HEK293 (cell line): Measurements from ENCODE around the gene HPS4.

Source experiments
- FEZF1 ChIP-seq: fragments of 450-650 bp; formaldehyde crosslinking; IDR thresholded peaks from 2 replicates; pipeline ENCODE4 v1.5.1; 2016; ENCODE audit warnings: missing biosample characterization, missing genetic modification characterization
- GFI1B ChIP-seq: fragments of 450-650 bp; formaldehyde crosslinking; IDR thresholded peaks from 2 replicates; pipeline ENCODE4 v1.5.1; 2016; ENCODE audit warnings: missing biosample characterization, missing genetic modification characterization
- HOXA7 ChIP-seq: sonication (generic); formaldehyde crosslinking; IDR thresholded peaks from 2 replicates; pipeline ENCODE4 v1.8.1; 2022; ENCODE audit warnings: missing genetic modification reagents, borderline replicate concordance
- KLF10 ChIP-seq: fragments of 450-650 bp; IDR thresholded peaks from 2 replicates; pipeline ENCODE4 v1.5.1; 2018; ENCODE audit warnings: missing biosample characterization, mild to moderate bottlenecking, missing genetic modification characterization
- MZF1 ChIP-seq: fragments of 450-650 bp; formaldehyde crosslinking; IDR thresholded peaks from 2 replicates; pipeline ENCODE4 v1.5.1; 2017; ENCODE audit warnings: missing biosample characterization, missing genetic modification characterization, borderline replicate concordance
- TCF7L2 ChIP-seq: IDR thresholded peaks from 2 replicates; pipeline ENCODE4 v1.6.1; 2011; ENCODE audit warnings: low read depth, mild to moderate bottlenecking, inconsistent platforms, low read length, moderate library complexity, borderline replicate concordance
- ZBTB8A ChIP-seq: fragments of 450-650 bp; formaldehyde crosslinking; IDR thresholded peaks from 2 replicates; pipeline ENCODE4 v1.5.1; 2016; ENCODE audit warnings: missing biosample characterization, missing genetic modification characterization
- ZNF114 ChIP-seq: fragments of 450-650 bp; formaldehyde crosslinking; IDR thresholded peaks from 2 replicates; pipeline ENCODE4 v1.5.0; 2017; ENCODE audit warnings: missing biosample characterization, missing genetic modification characterization
- ZNF37A ChIP-seq: fragments of 450-650 bp; IDR thresholded peaks from 2 replicates; pipeline ENCODE4 v1.5.1; 2018; ENCODE audit warnings: missing biosample characterization, missing genetic modification characterization
- ZNF549 ChIP-seq: fragments of 450-650 bp; IDR thresholded peaks from 2 replicates; pipeline ENCODE4 v1.5.1; 2018; ENCODE audit warnings: missing biosample characterization, missing genetic modification characterization, mild to moderate bottlenecking, inconsistent platforms, moderate library complexity
- TF ChIP-seq, protein P1 (sequence below): fragments of 450-650 bp; formaldehyde crosslinking; IDR thresholded peaks from 2 replicates; pipeline ENCODE4 v1.5.1; 2016; ENCODE audit warnings: missing biosample characterization, missing genetic modification characterization
- TF ChIP-seq, protein P2 (sequence below): fragments of 450-650 bp; formaldehyde crosslinking; IDR thresholded peaks from 2 replicates; pipeline ENCODE4 v1.5.1; 2016; ENCODE audit warnings: missing biosample characterization, missing genetic modification characterization
- TF ChIP-seq, protein P3 (sequence below): fragments of 450-650 bp; formaldehyde crosslinking; conservative IDR thresholded peaks from 2 replicates; pipeline ENCODE4 v1.5.1; 2016; ENCODE audit warnings: low read depth, missing biosample characterization, missing genetic modification characterization

DNA sequence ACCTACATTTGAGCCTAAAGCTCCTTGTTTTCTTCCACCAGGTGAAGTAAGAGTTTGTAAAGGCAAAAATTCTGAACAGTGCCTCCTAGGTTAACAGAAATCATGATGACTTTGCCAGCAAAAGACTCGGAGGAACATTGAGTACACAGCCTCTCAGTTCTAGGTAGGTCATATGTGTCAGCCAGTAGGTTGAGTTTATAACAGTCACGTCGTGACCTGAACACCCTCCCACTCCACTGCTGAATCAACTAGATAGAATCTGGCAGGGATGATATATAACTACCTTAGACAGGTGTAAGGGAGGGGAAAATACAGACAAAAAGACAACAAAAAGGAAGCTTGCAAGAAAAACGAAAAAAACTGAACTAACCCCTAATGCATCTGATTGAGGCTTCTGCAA is 67.3 kb downstream of the HPS4 start:
- TF ChIP-seq, protein P1, sequence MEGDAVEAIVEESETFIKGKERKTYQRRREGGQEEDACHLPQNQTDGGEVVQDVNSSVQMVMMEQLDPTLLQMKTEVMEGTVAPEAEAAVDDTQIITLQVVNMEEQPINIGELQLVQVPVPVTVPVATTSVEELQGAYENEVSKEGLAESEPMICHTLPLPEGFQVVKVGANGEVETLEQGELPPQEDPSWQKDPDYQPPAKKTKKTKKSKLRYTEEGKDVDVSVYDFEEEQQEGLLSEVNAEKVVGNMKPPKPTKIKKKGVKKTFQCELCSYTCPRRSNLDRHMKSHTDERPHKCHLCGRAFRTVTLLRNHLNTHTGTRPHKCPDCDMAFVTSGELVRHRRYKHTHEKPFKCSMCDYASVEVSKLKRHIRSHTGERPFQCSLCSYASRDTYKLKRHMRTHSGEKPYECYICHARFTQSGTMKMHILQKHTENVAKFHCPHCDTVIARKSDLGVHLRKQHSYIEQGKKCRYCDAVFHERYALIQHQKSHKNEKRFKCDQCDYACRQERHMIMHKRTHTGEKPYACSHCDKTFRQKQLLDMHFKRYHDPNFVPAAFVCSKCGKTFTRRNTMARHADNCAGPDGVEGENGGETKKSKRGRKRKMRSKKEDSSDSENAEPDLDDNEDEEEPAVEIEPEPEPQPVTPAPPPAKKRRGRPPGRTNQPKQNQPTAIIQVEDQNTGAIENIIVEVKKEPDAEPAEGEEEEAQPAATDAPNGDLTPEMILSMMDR (tag by site-specific recombination), result no peak
- TF ChIP-seq TCF7L2, result no peak
- TF ChIP-seq ZBTB8A (tag by site-specific recombination), result no peak
- no peak for TF ChIP-seq GFI1B (tag by site-specific recombination)
- TF ChIP-seq HOXA7 (CRISPR knock-in tag), result no peak
- TF ChIP-seq, protein P2, sequence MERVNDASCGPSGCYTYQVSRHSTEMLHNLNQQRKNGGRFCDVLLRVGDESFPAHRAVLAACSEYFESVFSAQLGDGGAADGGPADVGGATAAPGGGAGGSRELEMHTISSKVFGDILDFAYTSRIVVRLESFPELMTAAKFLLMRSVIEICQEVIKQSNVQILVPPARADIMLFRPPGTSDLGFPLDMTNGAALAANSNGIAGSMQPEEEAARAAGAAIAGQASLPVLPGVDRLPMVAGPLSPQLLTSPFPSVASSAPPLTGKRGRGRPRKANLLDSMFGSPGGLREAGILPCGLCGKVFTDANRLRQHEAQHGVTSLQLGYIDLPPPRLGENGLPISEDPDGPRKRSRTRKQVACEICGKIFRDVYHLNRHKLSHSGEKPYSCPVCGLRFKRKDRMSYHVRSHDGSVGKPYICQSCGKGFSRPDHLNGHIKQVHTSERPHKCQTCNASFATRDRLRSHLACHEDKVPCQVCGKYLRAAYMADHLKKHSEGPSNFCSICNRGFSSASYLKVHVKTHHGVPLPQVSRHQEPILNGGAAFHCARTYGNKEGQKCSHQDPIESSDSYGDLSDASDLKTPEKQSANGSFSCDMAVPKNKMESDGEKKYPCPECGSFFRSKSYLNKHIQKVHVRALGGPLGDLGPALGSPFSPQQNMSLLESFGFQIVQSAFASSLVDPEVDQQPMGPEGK (tag by site-specific recombination), result no peak
- no peak for TF ChIP-seq MZF1 (tag by site-specific recombination)
- TF ChIP-seq, protein P3, sequence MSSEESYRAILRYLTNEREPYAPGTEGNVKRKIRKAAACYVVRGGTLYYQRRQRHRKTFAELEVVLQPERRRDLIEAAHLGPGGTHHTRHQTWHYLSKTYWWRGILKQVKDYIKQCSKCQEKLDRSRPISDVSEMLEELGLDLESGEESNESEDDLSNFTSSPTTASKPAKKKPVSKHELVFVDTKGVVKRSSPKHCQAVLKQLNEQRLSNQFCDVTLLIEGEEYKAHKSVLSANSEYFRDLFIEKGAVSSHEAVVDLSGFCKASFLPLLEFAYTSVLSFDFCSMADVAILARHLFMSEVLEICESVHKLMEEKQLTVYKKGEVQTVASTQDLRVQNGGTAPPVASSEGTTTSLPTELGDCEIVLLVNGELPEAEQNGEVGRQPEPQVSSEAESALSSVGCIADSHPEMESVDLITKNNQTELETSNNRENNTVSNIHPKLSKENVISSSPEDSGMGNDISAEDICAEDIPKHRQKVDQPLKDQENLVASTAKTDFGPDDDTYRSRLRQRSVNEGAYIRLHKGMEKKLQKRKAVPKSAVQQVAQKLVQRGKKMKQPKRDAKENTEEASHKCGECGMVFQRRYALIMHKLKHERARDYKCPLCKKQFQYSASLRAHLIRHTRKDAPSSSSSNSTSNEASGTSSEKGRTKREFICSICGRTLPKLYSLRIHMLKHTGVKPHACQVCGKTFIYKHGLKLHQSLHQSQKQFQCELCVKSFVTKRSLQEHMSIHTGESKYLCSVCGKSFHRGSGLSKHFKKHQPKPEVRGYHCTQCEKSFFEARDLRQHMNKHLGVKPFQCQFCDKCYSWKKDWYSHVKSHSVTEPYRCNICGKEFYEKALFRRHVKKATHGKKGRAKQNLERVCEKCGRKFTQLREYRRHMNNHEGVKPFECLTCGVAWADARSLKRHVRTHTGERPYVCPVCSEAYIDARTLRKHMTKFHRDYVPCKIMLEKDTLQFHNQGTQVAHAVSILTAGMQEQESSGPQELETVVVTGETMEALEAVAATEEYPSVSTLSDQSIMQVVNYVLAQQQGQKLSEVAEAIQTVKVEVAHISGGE (tag by site-specific recombination), result no peak
- no peak for TF ChIP-seq ZNF114 (tag by site-specific recombination)
- TF ChIP-seq ZNF549, result no peak
- TF ChIP-seq ZNF37A, result no peak
- no peak for TF ChIP-seq KLF10 (tag by site-specific recombination)
- no peak for TF ChIP-seq FEZF1
